CD4-positive, alpha-beta T cell treated with Interleukin-2 at 100 ng/mL for 4 hours (primary cell): Measurements from ENCODE around the gene WDR20.

Experiments used
- DNase-seq: peaks from one replicate; pipeline ENCODE4 v3.0.0-alpha.2; 2020; ENCODE audit warnings: low spot score

Gene WDR20

DNA sequence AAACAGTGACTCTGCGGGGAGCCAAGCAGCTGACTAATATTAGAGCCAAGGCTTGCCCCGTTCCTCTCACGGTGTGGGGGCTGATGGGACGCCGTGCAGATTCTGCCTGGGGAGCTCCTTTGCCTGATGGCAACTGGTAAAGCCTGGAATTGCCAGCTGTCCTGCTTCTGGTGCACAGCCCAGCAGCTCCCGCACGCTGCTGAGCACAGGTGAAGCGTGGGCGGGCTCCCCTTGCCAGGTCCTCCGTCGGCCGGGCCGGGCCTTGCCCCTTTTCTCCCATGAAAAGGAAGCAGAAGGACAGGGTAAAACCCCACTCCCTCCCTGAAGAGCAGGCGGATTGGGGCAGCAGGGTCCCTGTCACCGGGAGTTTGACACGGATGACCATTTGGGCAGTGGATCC lies 79.0 kb downstream of the WDR20 start:
- no peak for DNase-seq

DNA sequence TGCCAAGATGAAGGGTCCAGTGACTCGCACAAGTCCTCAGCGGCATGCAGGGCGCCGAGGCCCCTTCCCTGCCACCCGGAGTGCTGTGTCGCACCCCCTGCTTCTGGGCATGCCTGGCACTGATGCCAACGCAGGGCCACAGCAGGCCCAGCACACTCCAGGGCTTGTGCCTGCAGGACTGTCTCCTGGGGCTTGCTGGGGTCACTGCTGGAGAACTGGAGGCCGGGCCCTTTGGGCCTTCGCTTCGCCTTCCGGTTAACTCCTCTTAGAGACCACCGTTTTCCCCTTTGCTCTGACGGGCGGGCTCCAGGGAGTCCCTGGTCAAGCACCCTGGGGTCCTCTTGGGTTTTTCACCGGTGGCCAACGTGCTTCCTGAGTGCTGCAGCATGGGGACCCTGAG lies 79.6 kb downstream of the WDR20 start:
- no peak for DNase-seq

DNA sequence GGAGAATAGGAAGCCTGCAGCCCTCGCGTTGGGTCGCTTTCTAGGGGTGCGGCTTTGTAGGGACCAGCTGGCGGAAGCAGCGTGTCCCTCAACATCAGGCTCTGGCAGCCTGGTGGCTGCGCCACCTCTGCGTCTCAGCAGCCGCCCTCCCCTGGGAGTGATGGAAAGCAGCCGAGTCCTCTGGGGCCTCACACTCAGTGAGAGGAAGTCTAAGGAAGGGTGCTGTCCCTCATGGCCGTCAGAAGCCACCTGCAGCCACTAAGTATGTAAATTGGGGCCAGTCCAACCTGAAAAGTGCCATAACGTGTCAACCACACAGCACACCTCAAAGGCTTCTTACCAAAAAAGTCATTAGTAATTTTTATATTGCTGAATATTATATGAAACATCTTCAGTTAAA lies 80.3 kb downstream of the WDR20 start:
- DNase-seq: no peak

DNA sequence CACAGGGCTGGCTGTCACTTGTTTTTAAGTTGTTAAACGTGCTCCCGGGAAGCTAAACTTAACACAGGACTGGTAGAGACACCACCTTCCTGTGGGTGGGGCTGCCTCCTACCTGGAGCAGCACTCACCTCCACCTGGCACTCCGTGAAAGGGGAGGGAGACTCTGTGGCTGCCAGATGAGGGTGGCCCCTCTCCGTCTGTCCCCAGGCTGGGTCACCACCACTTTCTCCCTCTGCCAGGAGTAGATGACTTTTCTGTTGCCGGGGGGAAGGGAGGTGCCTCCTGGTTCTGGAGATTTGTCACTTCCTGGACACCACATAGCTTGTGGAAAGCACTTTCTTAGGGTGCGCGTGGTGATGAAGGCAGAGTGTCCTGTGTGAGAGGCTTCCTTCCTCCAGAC lies 81.3 kb downstream of the WDR20 start:
- no peak for DNase-seq

DNA sequence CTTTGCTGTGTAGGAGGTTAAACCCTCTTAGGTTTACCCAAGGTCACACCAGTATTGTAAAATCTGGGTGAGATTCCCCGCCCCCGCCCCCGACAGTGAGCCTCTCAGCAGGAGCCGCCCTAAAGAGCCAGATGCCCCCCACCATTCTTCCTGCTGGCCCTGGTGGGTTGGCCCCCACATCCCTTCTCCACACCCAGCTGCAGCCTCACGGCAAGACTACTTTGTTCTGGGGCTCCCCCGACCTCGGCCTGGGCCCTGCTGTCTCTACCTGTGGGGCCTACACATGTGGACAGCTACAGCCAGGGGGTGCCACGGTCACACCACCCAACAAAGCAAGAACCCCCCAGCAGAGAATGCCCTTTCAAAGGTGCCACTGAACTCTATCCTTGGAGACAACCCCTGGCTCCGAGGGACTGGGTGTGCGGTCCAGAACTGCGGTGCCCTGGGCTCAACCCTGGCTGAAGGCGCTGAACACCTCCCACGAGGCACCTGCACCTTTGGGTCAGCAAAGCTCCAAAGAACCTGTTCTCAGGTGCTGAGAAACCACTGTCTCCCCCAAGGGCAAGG lies 82.4 kb downstream of the WDR20 start:
- DNase-seq: no peak

DNA sequence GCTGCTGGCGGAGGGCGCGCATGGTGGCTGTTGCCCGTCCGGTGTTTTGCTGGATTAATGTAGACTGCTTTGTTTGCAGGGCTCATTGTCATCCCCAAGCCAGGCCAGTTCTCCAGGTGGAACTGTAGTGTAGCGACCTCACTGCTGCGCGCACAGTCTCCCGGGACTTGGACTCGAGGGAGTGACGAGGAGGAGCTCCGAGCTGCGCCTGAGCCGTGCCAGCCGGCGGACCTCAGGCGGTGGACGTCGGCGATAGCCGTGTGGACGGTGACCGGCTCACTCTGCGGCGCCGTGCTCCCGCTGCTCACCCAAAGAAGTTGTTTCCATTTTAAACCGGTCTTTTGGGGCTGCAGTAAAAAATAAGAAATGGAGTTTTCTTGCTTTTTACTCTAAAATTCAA lies 83.1 kb downstream of the WDR20 start:
- DNase-seq: no peak

DNA sequence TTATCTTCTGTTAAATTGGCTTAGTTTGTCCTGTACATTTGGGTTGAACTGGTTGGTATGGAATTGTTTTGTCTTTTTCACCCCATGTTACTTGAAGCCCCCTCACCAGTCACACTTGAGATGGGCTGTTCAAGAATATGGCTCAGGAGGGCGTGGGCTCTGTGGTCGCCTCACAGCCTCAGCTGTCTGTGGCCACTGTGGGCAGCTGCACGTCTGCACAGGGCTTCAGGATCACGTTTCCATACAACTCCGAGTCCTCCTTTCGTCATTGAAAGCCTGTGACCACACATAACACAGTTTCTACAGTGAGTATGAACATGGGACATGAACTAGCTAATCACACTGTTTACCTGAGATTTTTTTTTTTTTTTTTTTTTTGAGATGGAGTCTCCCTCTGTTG lies 84.0 kb downstream of the WDR20 start:
- DNase-seq: no peak

DNA sequence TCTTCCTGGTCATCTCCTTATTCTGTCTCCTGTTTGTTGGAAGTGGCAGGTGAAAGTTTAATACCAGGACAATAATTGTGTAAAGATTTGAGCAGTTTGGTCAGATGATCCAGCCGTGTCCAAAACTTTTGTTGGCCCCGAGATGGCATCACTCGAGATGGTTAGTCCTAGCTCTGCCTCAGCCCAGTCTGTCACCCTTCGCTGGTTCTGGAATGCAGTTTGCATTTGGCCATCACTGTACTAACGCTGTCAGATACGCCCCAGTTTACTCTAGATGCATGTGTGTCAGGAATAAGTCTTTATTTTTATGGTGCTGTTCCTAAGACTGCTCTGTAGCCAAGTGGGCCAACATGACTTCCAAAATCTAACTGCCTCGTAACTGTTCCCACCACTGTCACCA lies 85.7 kb downstream of the WDR20 start:
- DNase-seq: no peak

DNA sequence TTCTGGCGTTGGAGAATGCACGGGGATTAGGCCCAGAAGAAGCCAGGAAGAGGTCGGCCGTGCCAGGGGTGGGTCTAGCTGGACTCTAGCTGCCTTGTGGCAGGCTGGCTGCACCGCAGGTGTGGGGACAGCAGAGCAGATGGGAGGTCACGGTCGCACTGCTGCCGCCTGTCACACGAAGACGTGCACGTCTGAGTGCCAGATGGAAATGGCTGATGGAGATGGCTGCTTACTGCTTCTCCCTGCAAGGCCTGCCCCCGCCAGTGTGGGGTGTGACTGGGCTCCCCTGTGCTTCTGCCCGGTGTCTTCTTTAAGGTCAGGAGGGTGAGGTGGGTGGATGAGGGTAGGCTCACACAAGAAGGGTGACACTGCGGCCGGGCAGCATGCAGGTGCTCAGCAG lies 86.2 kb downstream of the WDR20 start:
- DNase-seq: no peak

DNA sequence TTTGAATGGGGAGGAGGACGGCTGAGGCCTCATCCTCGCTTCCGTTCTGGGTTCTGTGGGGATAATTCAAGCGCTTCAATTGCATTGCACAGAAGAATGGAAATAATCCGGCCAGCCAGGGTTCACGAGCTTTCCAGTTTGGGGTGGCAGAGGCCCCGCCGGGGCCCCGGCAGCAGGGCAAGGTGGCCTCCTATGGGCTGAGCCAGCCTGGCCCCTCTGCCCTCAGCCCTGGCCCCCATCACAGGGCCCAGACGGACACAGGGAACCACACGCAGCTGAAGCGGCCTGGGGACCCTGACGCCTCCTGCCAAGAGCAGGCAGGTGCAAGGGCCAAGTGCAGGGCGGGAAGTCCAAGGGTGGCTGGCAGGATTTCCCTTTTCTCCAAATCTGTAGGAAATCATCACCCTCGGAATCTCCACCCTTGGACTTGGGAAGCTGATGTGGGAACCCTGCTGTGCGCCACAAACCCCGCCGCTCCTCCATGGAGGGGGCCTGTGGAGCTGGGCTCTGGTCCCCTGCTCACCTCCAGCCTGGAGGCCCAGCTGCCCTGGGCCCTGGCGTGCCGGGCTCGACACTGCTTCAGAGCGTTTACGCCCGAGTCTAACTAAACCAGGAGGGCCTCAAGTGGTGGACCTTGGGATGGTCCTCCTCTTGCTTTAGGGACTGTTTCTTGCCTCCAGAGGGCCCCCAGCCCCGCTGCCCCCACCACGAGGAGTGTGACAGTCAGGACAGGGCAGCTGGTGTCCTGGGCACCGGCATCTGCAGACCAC lies 86.8 kb downstream of the WDR20 start:
- DNase-seq: no peak

DNA sequence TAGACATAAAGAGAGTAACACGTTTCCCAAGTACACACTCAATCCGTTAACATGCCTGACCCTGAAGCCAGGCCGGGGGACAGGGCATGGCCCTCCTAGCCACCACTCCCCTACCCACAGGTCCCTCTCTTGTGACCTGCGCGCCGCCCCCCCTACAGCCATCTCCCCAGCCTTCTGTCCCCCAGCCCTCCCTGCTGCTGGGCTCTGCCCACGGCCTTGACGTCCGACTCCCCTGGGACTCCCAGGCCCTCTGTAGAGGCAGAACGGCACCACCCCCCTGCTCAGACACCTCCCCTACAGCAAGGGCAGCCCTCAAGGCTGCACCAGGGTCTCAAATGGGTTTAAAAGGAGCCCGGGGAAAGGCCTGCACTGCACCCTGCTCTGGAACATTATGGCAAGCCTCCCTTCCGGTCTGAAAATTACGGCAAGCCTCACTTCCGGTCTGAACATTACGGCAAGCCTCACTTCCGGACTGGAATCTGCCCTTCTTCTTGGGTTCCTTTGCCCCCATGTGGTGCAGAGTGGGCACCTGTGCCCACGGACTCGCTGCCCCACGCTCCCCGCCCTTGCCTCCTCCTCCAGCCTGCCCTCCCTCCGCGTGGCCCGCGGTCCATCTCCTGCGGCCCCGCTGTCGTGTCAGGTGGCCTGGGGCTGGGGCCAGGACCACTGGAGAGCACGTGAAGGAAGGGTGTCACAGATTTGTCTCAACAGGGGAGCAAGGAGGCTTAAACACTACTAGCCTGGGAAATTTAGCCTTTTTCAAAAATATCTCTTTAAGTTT lies 87.7 kb downstream of the WDR20 start:
- no peak for DNase-seq

DNA sequence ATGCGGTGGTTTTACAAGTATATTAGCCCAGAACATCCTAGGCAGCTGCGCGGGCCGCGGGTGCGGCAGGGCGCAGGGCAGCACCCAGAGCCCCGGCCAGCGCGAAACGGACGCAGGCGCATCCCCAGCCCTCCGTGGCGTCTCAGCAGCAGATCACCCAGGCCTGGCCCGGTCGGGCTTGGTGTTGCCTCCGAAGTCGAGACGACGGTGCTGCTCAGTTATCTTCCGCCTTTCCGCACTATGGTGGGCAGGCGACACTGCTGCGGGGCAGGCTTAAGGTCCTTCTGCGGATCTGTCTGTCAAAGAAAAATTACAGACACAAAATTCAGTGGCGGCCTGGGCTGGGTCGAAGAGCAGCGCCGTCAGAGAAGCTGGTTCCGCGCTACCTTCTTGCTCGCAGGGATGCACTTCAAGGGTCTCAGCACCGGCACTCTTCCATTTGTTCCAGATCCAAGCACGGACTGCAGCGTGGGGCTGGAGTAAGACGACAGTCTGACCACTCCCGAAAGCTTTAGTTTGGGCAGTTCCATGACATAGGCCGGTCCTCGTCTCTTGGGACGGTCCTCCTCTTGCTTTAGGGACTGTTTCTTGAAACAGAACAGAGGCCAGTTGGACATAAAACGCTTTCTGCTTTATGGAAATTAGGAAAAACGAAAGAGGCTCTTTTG lies 89.5 kb downstream of the WDR20 start:
- DNase-seq: no peak

DNA sequence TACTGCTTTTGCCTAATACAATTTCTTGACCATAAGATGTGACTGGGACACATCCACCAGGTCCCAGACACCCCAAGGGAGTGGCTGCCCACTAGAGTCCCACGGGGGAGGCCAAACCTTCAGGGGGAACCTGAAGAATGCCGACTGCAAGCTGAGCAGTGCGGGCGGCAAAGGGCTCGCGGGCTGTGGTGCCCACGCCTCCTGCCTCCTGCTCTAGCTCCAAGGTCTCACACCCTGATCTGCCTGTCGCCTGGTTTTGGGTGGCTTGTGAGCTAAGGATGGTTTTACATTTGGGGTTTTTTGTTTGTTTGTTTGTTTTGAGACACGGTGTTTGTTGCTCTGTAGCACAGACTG lies 90.0 kb downstream of the WDR20 start:
- DNase-seq: no peak

DNA sequence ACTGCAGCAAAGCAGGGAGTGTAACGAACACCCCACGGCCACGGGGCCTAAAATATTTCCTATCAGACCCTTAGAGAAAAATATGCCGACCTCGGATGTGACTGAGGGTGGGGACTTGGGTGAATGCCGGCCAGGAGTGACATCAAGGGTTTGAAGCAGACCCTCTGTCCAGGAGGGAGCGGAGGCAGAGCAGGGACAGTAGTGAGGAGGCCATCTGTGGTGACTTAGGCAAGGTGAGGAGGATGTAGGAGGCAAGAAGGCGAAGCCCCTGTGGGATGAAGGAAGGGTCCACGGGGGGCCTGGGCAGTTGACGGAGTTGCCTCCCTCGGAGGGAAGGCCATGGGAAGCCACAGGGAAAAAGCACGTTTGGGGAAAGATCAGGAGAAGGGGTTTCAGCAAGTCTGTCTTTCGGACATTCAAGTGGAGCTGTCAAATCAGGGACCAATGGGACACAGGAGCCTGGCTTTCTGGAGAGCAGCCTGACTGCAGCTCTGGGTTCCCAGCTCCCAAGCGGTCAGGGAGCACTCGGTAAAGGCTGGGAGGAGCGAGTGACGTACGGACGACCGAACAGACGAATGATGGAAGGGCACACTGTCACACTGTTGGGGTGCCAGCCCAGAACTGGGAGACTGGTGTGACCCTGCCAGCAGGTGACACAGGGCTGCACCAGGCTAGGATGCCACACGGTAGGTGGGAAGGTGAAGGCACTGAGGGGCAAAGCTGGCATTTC lies 90.9 kb downstream of the WDR20 start:
- no peak for DNase-seq

DNA sequence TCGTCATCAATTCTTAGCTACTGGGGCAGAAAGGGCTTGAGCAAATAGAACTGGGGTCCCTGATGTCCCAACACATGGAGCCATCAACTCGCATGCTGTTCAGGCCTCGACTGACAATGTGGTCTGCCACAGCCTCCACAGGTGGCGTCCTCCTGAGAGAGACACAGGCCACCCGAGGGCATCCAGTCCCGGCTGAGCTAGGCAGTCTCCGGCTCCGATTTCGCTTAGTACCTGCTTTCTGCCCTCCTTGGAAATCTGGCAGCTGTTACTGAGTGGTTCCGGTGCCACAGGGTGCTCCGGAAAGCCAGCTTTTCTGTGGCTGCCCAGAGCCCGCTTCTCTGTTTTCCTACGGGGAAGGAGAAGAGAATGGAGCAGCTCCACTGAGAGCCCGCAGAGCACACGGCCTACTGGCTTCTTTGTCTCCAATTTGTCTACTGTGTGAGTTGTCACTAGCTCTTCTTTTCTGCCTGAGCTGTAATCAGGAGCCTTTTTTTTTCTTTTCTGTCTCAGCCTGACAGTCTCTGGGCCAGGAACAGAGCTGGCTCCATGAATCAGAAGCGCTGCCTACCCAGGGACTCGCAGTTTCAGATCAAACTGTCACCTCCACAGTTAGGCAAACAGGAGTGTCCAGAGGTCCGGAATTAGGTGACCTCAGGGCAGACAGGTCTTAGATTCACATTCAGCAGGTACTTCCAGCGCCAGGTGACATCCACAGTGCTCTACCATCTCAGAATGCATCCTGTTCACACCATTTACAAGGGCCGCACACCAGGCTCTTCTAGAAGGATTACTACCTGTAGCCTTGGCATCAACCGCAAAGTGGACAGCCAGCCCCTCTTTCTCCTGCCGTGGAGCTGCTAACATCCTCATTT lies 92.0 kb downstream of the WDR20 start:
- no peak for DNase-seq

DNA sequence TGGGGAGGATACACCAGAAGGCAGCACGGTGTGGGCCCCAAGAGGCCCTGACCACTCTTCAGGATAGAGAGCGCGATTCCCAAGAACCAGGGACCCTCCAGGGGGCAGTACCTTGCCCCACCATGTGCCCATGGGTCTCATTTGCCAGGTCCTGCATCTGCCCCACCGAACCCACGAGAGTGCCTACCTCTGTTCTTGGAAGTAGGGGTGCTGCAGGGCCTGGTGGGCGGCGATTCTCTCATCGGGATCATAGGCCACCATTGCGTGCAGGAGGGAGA lies 92.6 kb downstream of the WDR20 start:
- no peak for DNase-seq

DNA sequence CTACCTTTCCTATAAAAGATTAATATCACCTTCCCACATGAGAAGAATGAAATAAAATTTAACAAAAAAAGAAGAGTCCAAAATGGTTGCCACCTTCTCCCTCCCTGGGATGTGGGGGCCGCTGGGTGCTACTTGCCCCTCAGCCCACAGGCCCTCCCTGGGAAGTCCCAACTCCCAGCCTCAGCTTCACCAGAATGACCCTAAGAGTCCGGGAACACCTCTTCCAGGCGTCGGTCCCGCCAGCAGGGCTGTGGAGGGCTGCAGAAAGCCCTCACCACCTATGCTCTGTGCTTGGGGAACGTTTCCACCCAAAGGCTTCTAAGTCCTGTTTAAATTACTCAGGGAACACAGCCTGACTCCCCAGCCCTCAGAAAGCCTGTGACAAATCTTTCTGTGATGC lies 93.4 kb downstream of the WDR20 start:
- no peak for DNase-seq

DNA sequence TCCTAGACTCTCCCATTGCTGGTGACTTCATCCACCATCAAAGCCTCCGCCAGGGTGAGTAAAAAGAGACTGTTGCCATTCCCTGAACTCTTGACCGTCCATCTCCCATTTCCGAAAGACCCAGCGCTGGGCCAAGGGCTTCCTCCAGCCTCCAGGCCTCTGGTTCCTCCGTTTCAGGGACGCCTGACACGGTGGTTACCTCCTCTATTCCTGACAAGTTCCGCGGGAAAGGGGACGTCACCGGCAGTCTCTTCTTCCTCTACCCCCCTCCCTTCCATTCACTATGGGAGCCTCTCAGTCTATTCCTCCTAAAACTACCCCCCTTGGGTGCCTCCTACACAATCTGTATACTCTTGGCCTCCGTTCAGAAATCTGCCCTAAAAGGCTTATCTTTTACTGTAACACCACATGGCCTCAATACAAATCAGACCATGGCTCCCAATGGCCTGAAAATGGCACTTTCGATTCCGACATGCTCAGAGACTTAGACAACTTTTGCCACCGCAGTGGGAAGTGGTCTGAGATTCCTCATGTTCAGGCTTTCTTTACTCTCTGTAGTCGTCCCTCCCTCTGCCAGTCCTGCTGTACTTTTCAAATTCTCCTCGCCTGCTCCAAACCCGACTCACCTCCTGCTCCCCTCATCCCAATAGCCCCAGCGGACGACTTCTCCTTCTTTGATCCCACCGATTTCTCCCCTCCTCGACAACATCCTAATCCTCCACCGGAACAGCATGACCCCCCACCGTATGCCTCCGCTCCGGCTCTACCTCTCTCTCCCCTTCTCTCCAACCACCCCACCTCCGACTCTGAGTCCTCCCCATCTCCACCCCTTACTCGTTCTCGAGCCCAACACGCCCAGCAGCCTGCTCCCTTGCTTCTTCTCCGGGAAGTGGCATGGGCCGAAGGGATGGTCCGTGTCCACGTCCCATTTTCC lies 94.9 kb downstream of the WDR20 start:
- no peak for DNase-seq

DNA sequence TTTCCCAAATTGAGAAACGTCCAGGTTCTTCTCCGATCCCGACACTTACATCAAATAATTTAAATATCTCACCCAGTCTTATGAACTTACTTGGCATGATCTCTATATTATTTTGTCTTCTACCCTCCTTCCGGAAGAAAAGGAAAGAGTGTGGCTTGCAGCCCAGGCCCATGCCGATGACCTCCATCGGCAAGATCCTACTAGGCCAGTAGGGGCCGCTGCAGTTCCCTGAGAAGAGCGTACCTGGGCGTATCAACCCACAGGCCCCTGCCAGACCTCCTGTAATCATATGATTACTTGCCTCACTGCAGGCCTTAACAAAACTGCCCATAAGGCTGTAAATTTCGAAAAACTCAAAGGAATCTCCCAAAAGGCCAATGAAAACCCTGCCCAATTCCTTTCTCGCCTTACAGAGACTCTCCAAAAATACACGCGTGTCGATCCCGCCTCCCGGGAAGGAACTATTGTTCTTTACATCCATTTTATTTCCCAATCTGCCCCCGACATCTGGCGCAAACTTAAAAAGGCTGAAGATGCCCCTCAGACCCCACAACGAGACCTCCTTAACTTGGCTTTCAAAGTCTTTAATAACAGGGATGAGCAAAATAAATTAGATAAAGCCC lies 95.7 kb downstream of the WDR20 start:
- DNase-seq: peak; percentile 76

DNA sequence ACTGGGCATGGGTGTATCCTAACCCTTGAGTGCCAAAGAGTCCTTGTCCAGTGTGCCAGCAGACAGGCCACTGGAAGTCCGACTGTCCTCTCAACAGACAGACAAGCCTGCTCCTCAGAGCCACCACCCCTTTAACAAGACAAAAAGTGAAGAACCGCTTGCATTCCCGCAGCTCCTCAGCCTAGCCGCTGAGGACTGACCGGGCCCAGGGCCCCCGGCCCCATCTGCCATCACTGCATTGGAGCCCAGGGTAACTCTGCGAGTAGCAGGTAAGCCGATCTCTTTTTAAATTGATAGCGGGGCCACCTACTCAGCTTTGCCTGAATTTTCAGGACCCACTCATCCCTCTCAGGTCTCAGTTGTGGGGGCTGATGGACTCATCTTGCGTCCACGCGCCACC lies 96.3 kb downstream of the WDR20 start:
- DNase-seq: no peak
